ENCODE results near the gene OR56A5. TPM values are rescaled to one million over a fixed set of nuclear protein-coding genes. Genes with fewer than 3 reads are reported as not detected.
"Not testable (repeated sequence)": the region's sequence is repeated elsewhere in the genome, so short reads cannot be mapped to it uniquely, and the experiment has no call there.

The OR56A5 gene
- total RNA-seq, 1 experiment from 2014 or later: not detected

GRCh38 chr11:5966958-5967357 lies 1.3 kb downstream of the OR56A5 start:
- Histone ChIP-seq H3K4ac (ENCODE audit: low read depth, low read length) (no peak overlapping the region), H3K79me2 (ENCODE audit: insufficient read depth, low read length) (no peaks in the 10 kb centered on the region), H3K27ac (ENCODE audit: insufficient read length, low read depth, low read length) (no peak overlapping the region), H4K5ac (ENCODE audit: insufficient read length, low read depth, low read length) (no peak overlapping the region), H3T11ph (ENCODE audit: low read length) (no peak overlapping the region), H3K9ac (ENCODE audit: extremely low read depth, insufficient read length, low read length) (no peak overlapping the region), H3K56ac (ENCODE audit: insufficient read length, low read depth, low read length) (no peak overlapping the region), H3K4me1 (ENCODE audit: insufficient read depth, low read length) (no peaks in the 10 kb centered on the region), H2BK15ac (ENCODE audit: low read depth, low read length) (no peak overlapping the region), H2BK5ac (ENCODE audit: insufficient read length, low read length) (no peak overlapping the region), H2BK12ac (ENCODE audit: insufficient read length, low read depth, low read length) (no peak overlapping the region), H2BK120ac (ENCODE audit: low read depth, low read length, poor library complexity, severe bottlenecking) (no peak overlapping the region), H4K91ac (ENCODE audit: insufficient read length, low read depth, low read length) (no peak overlapping the region), H4K8ac (replicated peaks; ENCODE audit: insufficient read length, low read depth, low read length) (no peak overlapping the region), H3K23ac (ENCODE audit: insufficient read length, low read depth, low read length) (no peak overlapping the region), H3K14ac (ENCODE audit: insufficient read depth, low read length) (no peak overlapping the region), H2AFZ (ENCODE audit: low read length) (no peak overlapping the region), H3K23me2 (ENCODE audit: insufficient read length, low read depth, low read length, poor library complexity, severe bottlenecking) (no peaks in the 10 kb centered on the region), H3K9me3 (ENCODE audit: control insufficient read depth, low read depth, low read length) (no peaks in the 10 kb centered on the region), H3K27me3 (ENCODE audit: insufficient read depth, low read length) (no peaks in the 10 kb centered on the region), H3K4me2 (ENCODE audit: insufficient read depth, insufficient read length, low read length) (no peak overlapping the region), H2BK20ac (ENCODE audit: low read depth, low read length, poor library complexity, severe bottlenecking) (no peak overlapping the region), H3K79me1 (ENCODE audit: insufficient read depth, low read depth, low read length, poor library complexity, severe bottlenecking) (no peaks in the 10 kb centered on the region), H2AK5ac (ENCODE audit: insufficient read length, low read length) (no peak overlapping the region), H3K18ac (ENCODE audit: insufficient read length, low read depth, low read length) (no peak overlapping the region), H4K20me1 (ENCODE audit: control insufficient read depth, insufficient read depth, insufficient read length) (no peaks in the 10 kb centered on the region)
- Mint-ChIP-seq H3K9me3 (peaks cover 17 to 21% of the 10 kb centered on the region in 2 experiments), H3K36me3 (ENCODE audit: insufficient read depth in 1 of 3, low read depth in 3 of 3) (peaks cover 0 to 15% (median 7%) of the 10 kb centered on the region in 3 experiments; a peak in 5 of 7 replicates), H3K27me3 (ENCODE audit: low read depth) (peaks cover 2% of the 10 kb centered on the region), H3K27ac (no peak overlapping the region), H3K4me3 (no peak overlapping the region), H3K4me1 (no peaks in the 10 kb centered on the region)
- DNase-seq: no peak
- TF ChIP-seq CTCF (conservative IDR thresholded peaks at IDR 0.05): no peak
- WGBS (ENCODE audit: extremely low coverage, insufficient read length, low lambda C conversion rate): no CpG with 5 or more reads among the region's 2 CpGs

- not testable (repeated sequence) for H3K4me1 ChIP-seq (ENCODE audit: insufficient read depth, low read length); H4K91ac ChIP-seq (ENCODE audit: insufficient read length, low read depth, low read length); H4K5ac ChIP-seq (ENCODE audit: insufficient read length, low read depth, low read length); H3K23ac ChIP-seq (ENCODE audit: insufficient read length, low read depth, low read length); H3K9ac ChIP-seq (ENCODE audit: extremely low read depth, insufficient read length, low read length); H3K14ac ChIP-seq (ENCODE audit: insufficient read depth, low read length); H3K4me3 Mint-ChIP-seq; H3K4me1 Mint-ChIP-seq; H4K20me1 ChIP-seq (ENCODE audit: control insufficient read depth, insufficient read depth, insufficient read length); H2BK15ac ChIP-seq (ENCODE audit: low read depth, low read length); H2AFZ ChIP-seq (ENCODE audit: low read length); H3K27me3 Mint-ChIP-seq (ENCODE audit: low read depth); H3T11ph ChIP-seq (ENCODE audit: low read length); H2BK12ac ChIP-seq (ENCODE audit: insufficient read length, low read depth, low read length); H2BK20ac ChIP-seq (ENCODE audit: low read depth, low read length, poor library complexity, severe bottlenecking); H2AK5ac ChIP-seq (ENCODE audit: insufficient read length, low read length); H3K4me2 ChIP-seq (ENCODE audit: insufficient read depth, insufficient read length, low read length); H2BK5ac ChIP-seq (ENCODE audit: insufficient read length, low read length); H2BK120ac ChIP-seq (ENCODE audit: low read depth, low read length, poor library complexity, severe bottlenecking); H3K27ac Mint-ChIP-seq; H3K4ac ChIP-seq (ENCODE audit: low read depth, low read length); H3K9me3 ChIP-seq (ENCODE audit: control insufficient read depth, low read depth, low read length); H3K27me3 ChIP-seq (ENCODE audit: insufficient read depth, low read length); H3K27ac ChIP-seq (ENCODE audit: insufficient read length, low read depth, low read length); H3K79me1 ChIP-seq (ENCODE audit: insufficient read depth, low read depth, low read length, poor library complexity, severe bottlenecking); H3K56ac ChIP-seq (ENCODE audit: insufficient read length, low read depth, low read length); DNase-seq; H3K18ac ChIP-seq (ENCODE audit: insufficient read length, low read depth, low read length); H3K79me2 ChIP-seq (ENCODE audit: insufficient read depth, low read length); H4K8ac ChIP-seq (replicated peaks; ENCODE audit: insufficient read length, low read depth, low read length); H3K23me2 ChIP-seq (ENCODE audit: insufficient read length, low read depth, low read length, poor library complexity, severe bottlenecking)
- no CpG with 5 or more reads among the region's 40 CpGs for WGBS (ENCODE audit: extremely low coverage, insufficient read length, low lambda C conversion rate)
- Mint-ChIP-seq H3K36me3 (ENCODE audit: insufficient read depth in 1 of 3, low read depth in 3 of 3) (peaks cover 1 to 32% (median 16%) of the 10 kb centered on the region in 3 experiments; a peak in 6 of 7 replicates), H3K9me3 (peaks cover 40 to 42% of the 10 kb centered on the region in 2 experiments)
These were observed 7.5 kb downstream of the OR56A5 start for GRCh38 chr11:5960704-5961320.

Measured in H9 (cell line).